IMR-90 (cell line): ENCODE measurements around the gene CPNE4. TPM values are rescaled to one million over a fixed set of nuclear protein-coding genes. Genes with fewer than 3 reads are reported as not detected.

Source experiments
- ATAC-seq: fragments of 200-7000 bp; cut with Tn5 transposase; 2 replicates; pipeline ENCODE4 v1.9.1; 2020; ENCODE audit warnings: low read depth, mild to moderate bottlenecking, moderate library complexity
- BruUV-seq: library from RNA; stranded (reverse); fragments of 400-500 nt; replicated peaks from 2 replicates; lab custom pipeline; 2021; lab: Mats Ljungman, UMichigan
- CTCF ChIA-PET: fragments of 300-600 bp; formaldehyde crosslinking; extraction: SDS; loops from one replicate; lab custom pipeline; 2021; ENCODE audit warnings: antibody characterized with exemption; lab: Yijun Ruan, JAX
- POLR2A ChIA-PET: fragments of 300-600 bp; sonication (Branson Sonifier 250); formaldehyde crosslinking; loops from one replicate; lab custom pipeline; 2022; ENCODE audit warnings: antibody characterized with exemption; ENCODE audit not compliant: unreplicated experiment; lab: Charles Lee
- DNase-seq: peaks from one replicate; pipeline ENCODE4 v3.0.0; 2013
- H2AFZ ChIP-seq: replicated peaks from 2 replicates; pipeline ENCODE3; 2013; ENCODE audit warnings: low read length, mild to moderate bottlenecking; ENCODE audit not compliant: poor library complexity
- H2AK5ac ChIP-seq: 2 replicates; pipeline ENCODE4 v1.6.1; 2013; ENCODE audit warnings: low read depth, low read length, inconsistent platforms
- H2AK9ac ChIP-seq: replicated peaks from 2 replicates; pipeline ENCODE3; 2013; ENCODE audit warnings: mild to moderate bottlenecking, low read depth, low read length, moderate library complexity; ENCODE audit not compliant: poor library complexity
- H2BK120ac ChIP-seq: 2 replicates; pipeline ENCODE4 v1.6.1; 2013; ENCODE audit warnings: low read depth, low read length, inconsistent platforms
- H2BK15ac ChIP-seq: 3 replicates; pipeline ENCODE4 v1.6.1; 2013; ENCODE audit warnings: low read depth, low read length, inconsistent platforms
- H2BK20ac ChIP-seq: 2 replicates; pipeline ENCODE4 v1.6.1; 2013; ENCODE audit warnings: low read depth, mild to moderate bottlenecking, inconsistent platforms, low read length, moderate library complexity
- H2BK5ac ChIP-seq: 2 replicates; pipeline ENCODE4 v1.6.1; 2013; ENCODE audit warnings: mild to moderate bottlenecking, low read depth, low read length, inconsistent platforms; ENCODE audit not compliant: poor library complexity, severe bottlenecking
- H3K14ac ChIP-seq: replicated peaks from 2 replicates; pipeline ENCODE4 v1.6.1; 2013; ENCODE audit warnings: low read depth, low read length, inconsistent platforms
- H3K18ac ChIP-seq: 2 replicates; pipeline ENCODE4 v1.6.1; 2013; ENCODE audit warnings: low read depth, low read length, control low read depth
- H3K23ac ChIP-seq: 2 replicates; pipeline ENCODE4 v1.6.1; 2013; ENCODE audit warnings: low read depth, low read length, inconsistent platforms
- H3K27ac ChIP-seq: 2 replicates; pipeline ENCODE4 v1.5.1; 2013; ENCODE audit warnings: mild to moderate bottlenecking, control low read depth, low read length; ENCODE audit not compliant: insufficient read depth
- H3K27me3 ChIP-seq: 2 replicates; pipeline ENCODE4 v1.6.1; 2013; ENCODE audit warnings: low read length; ENCODE audit not compliant: control insufficient read depth, insufficient read depth
- H3K36me3 ChIP-seq: 2 replicates; pipeline ENCODE4 v1.6.1; 2013; ENCODE audit warnings: low read length, mixed read lengths; ENCODE audit not compliant: control insufficient read depth, insufficient read depth
- H3K4ac ChIP-seq: 2 replicates; pipeline ENCODE4 v1.6.1; 2013; ENCODE audit warnings: low read depth, low read length, inconsistent platforms
- H3K4me1 ChIP-seq: 2 replicates; pipeline ENCODE4 v1.6.1; 2013; ENCODE audit warnings: low read length, mixed read lengths; ENCODE audit not compliant: control insufficient read depth, insufficient read depth
- H3K4me2 ChIP-seq: 2 replicates; pipeline ENCODE4 v1.6.1; 2013; ENCODE audit warnings: low read depth, mild to moderate bottlenecking, control low read depth, low read length, moderate library complexity
- H3K4me3 ChIP-seq: 2 replicates; pipeline ENCODE4 v1.5.1; 2013; ENCODE audit warnings: low read depth, mild to moderate bottlenecking, control low read depth, low read length, moderate library complexity; ENCODE audit not compliant: insufficient read depth
- H3K56ac ChIP-seq: 2 replicates; pipeline ENCODE4 v1.6.1; 2013; ENCODE audit warnings: low read length, inconsistent platforms; ENCODE audit not compliant: insufficient read depth; ENCODE audit errors: extremely low read depth
- H3K79me1 ChIP-seq, 2 experiments: 2 replicates each; pipeline ENCODE4 v1.6.1; 2013; ENCODE audit warnings: low read length in 2 of 2, inconsistent platforms in 1 of 2, low read depth in 1 of 2
- H3K9ac ChIP-seq: 2 replicates; pipeline ENCODE4 v1.6.1; 2013; ENCODE audit warnings: low read depth, low read length, control low read depth
- H3K9me1 ChIP-seq: 2 replicates; pipeline ENCODE4 v1.6.1; 2013; ENCODE audit warnings: low read length, inconsistent platforms; ENCODE audit not compliant: insufficient read depth
- H3K9me3 ChIP-seq: 2 replicates; pipeline ENCODE4 v1.6.1; 2013; ENCODE audit warnings: low read length; ENCODE audit not compliant: control insufficient read depth, insufficient read depth
- H4K20me1 ChIP-seq: 2 replicates; pipeline ENCODE4 v1.6.1; 2013; ENCODE audit warnings: low read length, inconsistent platforms; ENCODE audit not compliant: insufficient read depth
- H4K5ac ChIP-seq: 2 replicates; pipeline ENCODE4 v1.6.1; 2013; ENCODE audit warnings: mild to moderate bottlenecking, low read depth, low read length, control low read depth
- H4K8ac ChIP-seq, 2 experiments: 2 replicates each; pipeline ENCODE4 v1.6.1; 2013; ENCODE audit warnings: low read depth in 2 of 2, low read length in 2 of 2, control low read depth in 1 of 2, inconsistent platforms in 1 of 2
- H4K91ac ChIP-seq: 2 replicates; pipeline ENCODE4 v1.6.1; 2013; ENCODE audit warnings: low read depth, low read length, inconsistent platforms; ENCODE audit not compliant: insufficient read depth
- BHLHE40 ChIP-seq: fragments of 150-350 bp; IDR thresholded peaks from 2 replicates; pipeline ENCODE4 v1.6.1; 2016; ENCODE audit warnings: mild to moderate bottlenecking, low read depth, low read length
- CEBPB ChIP-seq: IDR thresholded peaks from 2 replicates; pipeline ENCODE4 v1.6.1; 2012; ENCODE audit warnings: low read depth, low read length, improper control_type of control experiment
- CHD1 ChIP-seq: IDR thresholded peaks from 2 replicates; pipeline ENCODE4 v1.6.1; 2012; ENCODE audit warnings: low read depth, low read length, improper control_type of control experiment
- CTCF ChIP-seq: conservative IDR thresholded peaks from 2 replicates; pipeline ENCODE4 v1.5.1; 2012; ENCODE audit warnings: mild to moderate bottlenecking, low read depth, low read length, improper control_type of control experiment
- FOS ChIP-seq: fragments of 150-350 bp; IDR thresholded peaks from 2 replicates; pipeline ENCODE4 v1.6.1; 2016; ENCODE audit warnings: low read depth, low read length
- MAFK ChIP-seq: IDR thresholded peaks from 2 replicates; pipeline ENCODE4 v1.6.1; 2012; ENCODE audit warnings: low read depth, low read length, improper control_type of control experiment
- MXI1 ChIP-seq: IDR thresholded peaks from 2 replicates; pipeline ENCODE4 v1.6.1; 2012; ENCODE audit warnings: low read depth, mild to moderate bottlenecking, low read length, moderate library complexity, borderline replicate concordance
- NFE2L2 ChIP-seq: fragments of 150-350 bp; IDR thresholded peaks from 2 replicates; pipeline ENCODE4 v1.6.1; 2016; ENCODE audit warnings: low read depth, mild to moderate bottlenecking, low read length
- POLR2A ChIP-seq: IDR thresholded peaks from 2 replicates; pipeline ENCODE4 v1.6.1; 2012; ENCODE audit warnings: mild to moderate bottlenecking, low read depth, low read length
- RAD21 ChIP-seq: IDR thresholded peaks from 2 replicates; pipeline ENCODE4 v1.6.1; 2012; ENCODE audit warnings: low read length, improper control_type of control experiment
- RFX5 ChIP-seq: IDR thresholded peaks from 2 replicates; pipeline ENCODE4 v1.8.0; 2012; ENCODE audit warnings: low read depth, mild to moderate bottlenecking, low read length, moderate library complexity
- SMC3 ChIP-seq: fragments of 150-350 bp; IDR thresholded peaks from 2 replicates; pipeline ENCODE4 v1.6.1; 2016; ENCODE audit warnings: low read depth, mild to moderate bottlenecking, antibody characterized with exemption, low read length, moderate library complexity
- USF2 ChIP-seq: fragments of 150-350 bp; IDR thresholded peaks from 2 replicates; pipeline ENCODE4 v1.6.1; 2017; ENCODE audit warnings: mild to moderate bottlenecking, antibody characterized with exemption, low read length, low read depth
- WGBS, 2 experiments: methylation state at CpG; one replicate each; pipeline versions ENCODE4 v1.1.5 to v1.1.7; 2013; ENCODE audit warnings: missing lambda C conversion rate in 2 of 2; ENCODE audit not compliant: insufficient read length in 1 of 2; ENCODE audit errors: extremely low coverage in 2 of 2; 5-methylcytosine and 5-hydroxymethylcytosine counted together
- dilution Hi-C: fragments of 300-500 bp; cut with HindIII; formaldehyde crosslinking; loops from one replicate; pipeline ENCODE4 v1.14.3; 2018; ENCODE audit warnings: low sequenced_read_pairs; ENCODE audit not compliant: unreplicated experiment
- in situ Hi-C: fragments of 300-500 bp; cut with MboI; formaldehyde crosslinking; loops from 3 replicates; pipeline ENCODE4 v1.14.3; 2019; ENCODE audit warnings: low sequenced_read_pairs, inconsistent platforms, mixed read lengths
- intact Hi-C: fragments of 100-400 bp; cut with micrococcal nuclease; formaldehyde crosslinking; loops from 2 replicates; pipeline ENCODE4 v1.10.0; 2022
- polyA plus RNA-seq, 3 experiments: library from polyadenylated mRNA; depleted of rRNA; stranded (reverse); fragments of >200 nt; gene quantifications; 2 replicates each; pipeline ENCODE4 v1.2.3, GENCODE V29; 2012; ENCODE audit warnings: low replicate concordance in 1 of 3
- total RNA-seq: library from RNA; depleted of rRNA; stranded (reverse); fragments of >200 nt; gene quantifications from 2 replicates; pipeline ENCODE4 v1.2.3, GENCODE V29; 2012

CPNE4 gene
- total and polyA plus RNA-seq, 2 of the 4 experiments (the other 2 are of a cell fraction): not detected

GRCh38 chr3:131712662-131713061 is 322.2 kb downstream of the CPNE4 start:
- BruUV-seq: no TSS peak
- H3K4me3 ChIP-seq: no peak overlapping the region
- H3K79me1 ChIP-seq: no peaks in the 10 kb centered on the region
- no peak overlapping the region for H2BK5ac ChIP-seq
- TF ChIP-seq USF2: no peak
- TF ChIP-seq FOS: no peak
- TF ChIP-seq MAFK: no peak
- no peak for TF ChIP-seq CEBPB
- no peak for TF ChIP-seq CTCF
- TF ChIP-seq NFE2L2: no peak
- TF ChIP-seq BHLHE40: no peak
- no peak for TF ChIP-seq MXI1
- no peak for TF ChIP-seq RFX5
- TF ChIP-seq RAD21: no peak
- TF ChIP-seq CHD1: no peak
- TF ChIP-seq POLR2A: no peak
- TF ChIP-seq SMC3: no peak
- in situ Hi-C loops: no loop called here
- ATAC-seq (no peak), DNase-seq (no peak)
- CTCF ChIA-PET: no interaction called here
- no peak overlapping the region for H3K56ac ChIP-seq
- H2BK20ac ChIP-seq: no peak overlapping the region
- no peak overlapping the region for H3K14ac ChIP-seq
- H4K8ac ChIP-seq: no peak overlapping the region
- H2AK5ac ChIP-seq: no peak overlapping the region
- no peak overlapping the region for H2AK9ac ChIP-seq
- no peaks in the 10 kb centered on the region for H3K4me1 ChIP-seq
- intact Hi-C loops: no loop called here
- dilution Hi-C loops: no loop called here
- H3K4me2 ChIP-seq: no peak overlapping the region
- H3K36me3 ChIP-seq: no peaks in the 10 kb centered on the region
- no peak overlapping the region for H3K23ac ChIP-seq
- POLR2A ChIA-PET: no interaction called here
- no peak overlapping the region for H3K18ac ChIP-seq
- H2AFZ ChIP-seq: no peak overlapping the region
- H3K9me1 ChIP-seq: no peaks in the 10 kb centered on the region
- no peaks in the 10 kb centered on the region for H4K20me1 ChIP-seq
- no peak overlapping the region for H4K5ac ChIP-seq
- H3K9ac ChIP-seq: no peak overlapping the region
- no peak overlapping the region for H2BK120ac ChIP-seq
- no peak overlapping the region for H3K27ac ChIP-seq
- no peaks in the 10 kb centered on the region for H3K9me3 ChIP-seq
- H3K27me3 ChIP-seq: no peaks in the 10 kb centered on the region
- no peak overlapping the region for H4K91ac ChIP-seq
- no peak overlapping the region for H3K4ac ChIP-seq
- H2BK15ac ChIP-seq: no peak overlapping the region
- WGBS, 2 experiments: 50% methylated on average over 1 of the region's 3 CpGs; no CpG with 5 or more reads in 1 of the 2 experiments
